ENCODE data around the gene SLC35F5.

DNA sequence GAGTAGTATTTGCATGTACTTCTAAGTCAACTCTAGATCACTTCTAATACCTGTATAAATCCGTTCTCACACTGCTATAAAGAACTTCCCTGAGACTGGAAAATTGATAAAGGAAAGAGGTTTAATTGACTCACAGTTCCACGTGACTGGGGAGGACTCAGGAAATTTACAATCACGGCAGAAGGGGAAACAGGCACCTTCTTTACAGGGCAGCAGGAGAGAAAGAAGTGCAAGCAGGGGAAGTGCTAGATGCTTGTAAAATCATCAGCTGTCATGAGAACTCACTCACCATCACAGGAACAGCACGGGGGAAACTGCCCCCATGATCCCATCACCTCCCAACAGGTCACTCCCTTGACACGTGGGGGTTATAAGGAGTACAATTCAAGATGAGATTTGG lies 24.0 kb upstream of the SLC35F5 start:
- TF ChIP-seq, protein P1, sequence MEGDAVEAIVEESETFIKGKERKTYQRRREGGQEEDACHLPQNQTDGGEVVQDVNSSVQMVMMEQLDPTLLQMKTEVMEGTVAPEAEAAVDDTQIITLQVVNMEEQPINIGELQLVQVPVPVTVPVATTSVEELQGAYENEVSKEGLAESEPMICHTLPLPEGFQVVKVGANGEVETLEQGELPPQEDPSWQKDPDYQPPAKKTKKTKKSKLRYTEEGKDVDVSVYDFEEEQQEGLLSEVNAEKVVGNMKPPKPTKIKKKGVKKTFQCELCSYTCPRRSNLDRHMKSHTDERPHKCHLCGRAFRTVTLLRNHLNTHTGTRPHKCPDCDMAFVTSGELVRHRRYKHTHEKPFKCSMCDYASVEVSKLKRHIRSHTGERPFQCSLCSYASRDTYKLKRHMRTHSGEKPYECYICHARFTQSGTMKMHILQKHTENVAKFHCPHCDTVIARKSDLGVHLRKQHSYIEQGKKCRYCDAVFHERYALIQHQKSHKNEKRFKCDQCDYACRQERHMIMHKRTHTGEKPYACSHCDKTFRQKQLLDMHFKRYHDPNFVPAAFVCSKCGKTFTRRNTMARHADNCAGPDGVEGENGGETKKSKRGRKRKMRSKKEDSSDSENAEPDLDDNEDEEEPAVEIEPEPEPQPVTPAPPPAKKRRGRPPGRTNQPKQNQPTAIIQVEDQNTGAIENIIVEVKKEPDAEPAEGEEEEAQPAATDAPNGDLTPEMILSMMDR (IDR thresholded peaks at IDR 0.05), result no peak
- no peak for TF ChIP-seq EP300 (IDR thresholded peaks at IDR 0.05)
